ENCODE measurements around the gene ZSWIM6.

DNA sequence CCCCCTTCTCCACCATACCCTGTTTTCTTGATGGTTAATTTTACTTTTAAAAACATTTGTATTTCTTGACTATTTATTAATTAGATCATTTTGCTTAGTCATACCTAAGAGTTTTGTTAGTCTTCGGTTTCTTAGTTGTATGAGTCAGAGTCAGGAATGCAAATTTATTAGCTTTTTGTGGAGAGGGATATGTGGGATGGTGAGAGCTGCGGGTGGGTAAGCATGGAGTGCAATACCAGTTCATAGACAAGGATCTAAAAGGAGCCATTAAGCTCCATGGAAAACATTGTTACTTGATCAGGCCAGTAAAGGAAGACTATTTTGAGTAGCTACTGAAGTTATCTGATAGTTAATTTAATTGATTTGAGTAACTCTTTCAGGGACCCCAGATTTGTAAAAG lies 77.5 kb downstream of the ZSWIM6 start:
- TF ChIP-seq, protein P1, sequence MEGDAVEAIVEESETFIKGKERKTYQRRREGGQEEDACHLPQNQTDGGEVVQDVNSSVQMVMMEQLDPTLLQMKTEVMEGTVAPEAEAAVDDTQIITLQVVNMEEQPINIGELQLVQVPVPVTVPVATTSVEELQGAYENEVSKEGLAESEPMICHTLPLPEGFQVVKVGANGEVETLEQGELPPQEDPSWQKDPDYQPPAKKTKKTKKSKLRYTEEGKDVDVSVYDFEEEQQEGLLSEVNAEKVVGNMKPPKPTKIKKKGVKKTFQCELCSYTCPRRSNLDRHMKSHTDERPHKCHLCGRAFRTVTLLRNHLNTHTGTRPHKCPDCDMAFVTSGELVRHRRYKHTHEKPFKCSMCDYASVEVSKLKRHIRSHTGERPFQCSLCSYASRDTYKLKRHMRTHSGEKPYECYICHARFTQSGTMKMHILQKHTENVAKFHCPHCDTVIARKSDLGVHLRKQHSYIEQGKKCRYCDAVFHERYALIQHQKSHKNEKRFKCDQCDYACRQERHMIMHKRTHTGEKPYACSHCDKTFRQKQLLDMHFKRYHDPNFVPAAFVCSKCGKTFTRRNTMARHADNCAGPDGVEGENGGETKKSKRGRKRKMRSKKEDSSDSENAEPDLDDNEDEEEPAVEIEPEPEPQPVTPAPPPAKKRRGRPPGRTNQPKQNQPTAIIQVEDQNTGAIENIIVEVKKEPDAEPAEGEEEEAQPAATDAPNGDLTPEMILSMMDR (conservative IDR thresholded peaks at IDR 0.05) = no peak
- no peak for TF ChIP-seq ZFX (IDR thresholded peaks at IDR 0.05)

Data from C4-2B (cell line).